ENCODE data around the gene RABAC1. TPM values are rescaled to one million over a fixed set of nuclear protein-coding genes. Genes with fewer than 3 reads are reported as not detected.

RABAC1 gene
- total and polyA plus RNA-seq, 2 of the 13 experiments (the other 11 are each of a cell fraction or from before 2014, with no cell fraction given) = 37.4 to 74.0 TPM

GRCh38 chr19:41939861-41940730 lies 19.0 kb downstream of the RABAC1 start:
- no peak overlapping the region for H3K27ac ChIP-seq (ENCODE audit: extremely low read length, insufficient read depth, low read length)
- POLR2A ChIA-PET = no interaction called here
- no peak for ATAC-seq

More at GRCh38 chr19:41939861-41940730, 19.0 kb downstream of the RABAC1 start:
- Histone ChIP-seq H3K9me3 (ENCODE audit: low read length) (no peaks in the 10 kb centered on the region), H4K20me1 (ENCODE audit: insufficient read depth, low read length) (peaks cover 4% of the 10 kb centered on the region; the same call in 1 of the 2 replicates), H3K4me1 (ENCODE audit: insufficient read depth, low read length) (no peaks in the 10 kb centered on the region), H3K79me2 (ENCODE audit: insufficient read depth, low read length) (no peaks in the 10 kb centered on the region), H3K4me2 (ENCODE audit: low read depth, low read length) (peak overlapping the region; percentile 66), H3K36me3 (replicated peaks in 1 of 2; ENCODE audit: control insufficient read depth in 1 of 2, insufficient read depth in 2 of 2, low read length in 2 of 2) (no peaks in the 10 kb centered on the region), H3K9ac (ENCODE audit: insufficient read depth, low read depth, low read length) (no peak overlapping the region), H3K4me3 (replicated peaks in 1 of 3; ENCODE audit: insufficient read depth in 1 of 3, low read depth in 2 of 3, low read length in 3 of 3) (peak overlapping the region; percentile 7 to 70 (median 46); a peak in 3 of 6 replicates), H3K27me3 (ENCODE audit: control insufficient read depth in 1 of 2, insufficient read depth in 2 of 2, low read length in 2 of 2) (peaks cover 12 to 48% of the 10 kb centered on the region in 2 experiments; a peak in 4 of 5 replicates), H2AFZ (ENCODE audit: low read length) (no peak overlapping the region)
- in situ Hi-C loops (cut with HindIII; ENCODE audit: extremely low pct_ligation_motif_present, low pct_unique_long_range_greater_than_20kb) (loop anchor here (10.0 kb wide), 1 partner anchor 55 kb away; the partner anchor contains the start of gene ARHGEF1), intact Hi-C loops (cut with micrococcal nuclease; ENCODE audit: unreplicated experiment) (no loop called here)
- 5% methylated on average over 32 of the region's 83 CpGs for WGBS (ENCODE audit: low lambda C conversion rate)
- DNase-seq (ENCODE audit: low spot score) = no peak
- no TSS peak for BruUV-seq (replicated peaks)
- CTCF ChIA-PET (ENCODE audit: low intra/inter-chr PET ratio, low total read pairs) = no interaction called here
- no peak for TF ChIP-seq CENPX (CRISPR knock-in tag; IDR thresholded peaks at IDR 0.05)
- no peak for TF ChIP-seq KDM3A (CRISPR knock-in tag; IDR thresholded peaks at IDR 0.05; ENCODE audit: low read depth)
- TF ChIP-seq ZFP82 (CRISPR knock-in tag; IDR thresholded peaks at IDR 0.05; ENCODE audit: borderline replicate concordance) = no peak
- TF ChIP-seq CHCHD3 (CRISPR knock-in tag; IDR thresholded peaks at IDR 0.05) = no peak
- TF ChIP-seq ZNF691 (CRISPR knock-in tag; IDR thresholded peaks at IDR 0.05; ENCODE audit: borderline replicate concordance, low read depth) = no peak
- no peak for TF ChIP-seq PRPF4 (IDR thresholded peaks at IDR 0.05; ENCODE audit: low read depth, low read length, poor library complexity, severe bottlenecking)
- TF ChIP-seq ZSCAN31 (CRISPR knock-in tag; IDR thresholded peaks at IDR 0.05; ENCODE audit: low read depth) = no peak
- no peak for TF ChIP-seq TEF (CRISPR knock-in tag; IDR thresholded peaks at IDR 0.05)
- no peak for FAIRE-seq

All from HepG2 (cell line).